GM12874 (cell line): ENCODE measurements around the gene TRIM10.

Source experiments
- CTCF ChIP-seq: IDR thresholded peaks from 2 replicates; pipeline ENCODE4 v1.5.1; 2011; ENCODE audit warnings: low read depth, mild to moderate bottlenecking, control low read depth, low read length, moderate library complexity; ENCODE audit not compliant: insufficient read depth

Gene TRIM10

GRCh38 chr6:30163090-30163917 lies 2.3 kb upstream of the TRIM10 start, which contains the start of gene TRIM15:
Gene TRIM15, plus strand, starts transcription at chr6:30163546. Its CDS starts 139 bp downstream, at chr6:30163685.
- no peak for TF ChIP-seq CTCF

- TF ChIP-seq CTCF = no peak
Observed at GRCh38 chr6:30162265-30163089, 1.5 kb upstream of the TRIM10 start.

- TF ChIP-seq CTCF = no peak
Observed at GRCh38 chr6:30160008-30160784, 815 bp downstream of the TRIM10 start.

- TF ChIP-seq CTCF = no peak
Observed at GRCh38 chr6:30158475-30159040, 2.5 kb downstream of the TRIM10 start.

GRCh38 chr6:30157999-30158398 lies 3.0 kb downstream of the TRIM10 start:
- no peak for TF ChIP-seq CTCF

- TF ChIP-seq CTCF = no peak
Observed at GRCh38 chr6:30157581-30157980, 3.4 kb downstream of the TRIM10 start.
